Measurements from ENCODE around the gene DBNL.

- TF ChIP-seq POLR2G (IDR thresholded peaks at IDR 0.05; ENCODE audit: low read depth, low read length) (peak; percentile 31; the same call in 1 of the 2 replicates), ZNF354B (CRISPR knock-in tag; IDR thresholded peaks at IDR 0.05) (no peak), MYNN (CRISPR knock-in tag; IDR thresholded peaks at IDR 0.05; ENCODE audit: low read depth) (no peak), ZNF740 (CRISPR knock-in tag; IDR thresholded peaks at IDR 0.05) (no peak)
- TF ChIP-seq, protein P1, sequence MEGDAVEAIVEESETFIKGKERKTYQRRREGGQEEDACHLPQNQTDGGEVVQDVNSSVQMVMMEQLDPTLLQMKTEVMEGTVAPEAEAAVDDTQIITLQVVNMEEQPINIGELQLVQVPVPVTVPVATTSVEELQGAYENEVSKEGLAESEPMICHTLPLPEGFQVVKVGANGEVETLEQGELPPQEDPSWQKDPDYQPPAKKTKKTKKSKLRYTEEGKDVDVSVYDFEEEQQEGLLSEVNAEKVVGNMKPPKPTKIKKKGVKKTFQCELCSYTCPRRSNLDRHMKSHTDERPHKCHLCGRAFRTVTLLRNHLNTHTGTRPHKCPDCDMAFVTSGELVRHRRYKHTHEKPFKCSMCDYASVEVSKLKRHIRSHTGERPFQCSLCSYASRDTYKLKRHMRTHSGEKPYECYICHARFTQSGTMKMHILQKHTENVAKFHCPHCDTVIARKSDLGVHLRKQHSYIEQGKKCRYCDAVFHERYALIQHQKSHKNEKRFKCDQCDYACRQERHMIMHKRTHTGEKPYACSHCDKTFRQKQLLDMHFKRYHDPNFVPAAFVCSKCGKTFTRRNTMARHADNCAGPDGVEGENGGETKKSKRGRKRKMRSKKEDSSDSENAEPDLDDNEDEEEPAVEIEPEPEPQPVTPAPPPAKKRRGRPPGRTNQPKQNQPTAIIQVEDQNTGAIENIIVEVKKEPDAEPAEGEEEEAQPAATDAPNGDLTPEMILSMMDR (CRISPR knock-in tag; IDR thresholded peaks at IDR 0.05), result no peak
- TF ChIP-seq, protein P2, sequence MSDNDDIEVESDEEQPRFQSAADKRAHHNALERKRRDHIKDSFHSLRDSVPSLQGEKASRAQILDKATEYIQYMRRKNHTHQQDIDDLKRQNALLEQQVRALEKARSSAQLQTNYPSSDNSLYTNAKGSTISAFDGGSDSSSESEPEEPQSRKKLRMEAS (IDR thresholded peaks at IDR 0.05), result no peak
Observed at GRCh38 chr7:44064791-44065430, 20.4 kb downstream of the DBNL start.
